Lower leg skin (tissue), 4 donors: ENCODE data around the gene TMEM234. TPM values are rescaled to one million over a fixed set of nuclear protein-coding genes. Genes with fewer than 3 reads are reported as not detected.

ENCODE experiments used
- DNase-seq, 2 donors: peaks; one replicate each; pipeline ENCODE4 v3.0.0-alpha.2; 2019; ENCODE audit warnings: low spot score in 2 of 2
- H3K4me3 ChIP-seq: fragments of 200-600 bp; sonication (generic); 2 replicates; pipeline ENCODE4 v1.5.1; 2017; ENCODE audit warnings: mild to moderate bottlenecking, low read depth; ENCODE audit not compliant: poor library complexity, severe bottlenecking
- POLR2A ChIP-seq, 2 donors: fragments of 450-650 bp; IDR thresholded peaks; one replicate each; pipeline ENCODE4 v1.6.1; 2016 to 2017; ENCODE audit warnings: antibody characterized with exemption in 2 of 2, mild to moderate bottlenecking in 1 of 2, moderate library complexity in 1 of 2
- WGBS, 2 donors: methylation state at CpG; one replicate each; pipeline ENCODE4 v1.1.5; 2018; 5-methylcytosine and 5-hydroxymethylcytosine counted together
- intact Hi-C: fragments of 100-400 bp; cut with DNase I; formaldehyde crosslinking; loops from one replicate; pipeline ENCODE4 v1.15.0; 2023; ENCODE audit warnings: low total_unique reads
- total RNA-seq, 4 donors: library from RNA; depleted of rRNA; stranded (reverse); fragments of >200 nt; gene quantifications; one replicate each; pipeline ENCODE4 v1.1.0, GENCODE V29; 2016
- TF ChIP-seq, protein P1 (sequence below), 3 donors: fragments of 450-650 bp; IDR thresholded peaks; one replicate each; pipeline ENCODE4 v1.5.1; 2016; ENCODE audit warnings: antibody characterized with exemption in 3 of 3, mild to moderate bottlenecking in 3 of 3, moderate library complexity in 2 of 3

The TMEM234 gene
- total RNA-seq, 4 donors from 2014 or later: 2.7 to 14.8 (median 9.0) TPM

GRCh38 chr1:32198237-32199042, 23.7 kb downstream of the TMEM234 start:
- 82 to 85% methylated on average over 3 of the region's 3 CpGs for WGBS, 2 donors
- H3K4me3 ChIP-seq: no peak overlapping the region
- intact Hi-C loops: no loop called here
- TF ChIP-seq, protein P1, sequence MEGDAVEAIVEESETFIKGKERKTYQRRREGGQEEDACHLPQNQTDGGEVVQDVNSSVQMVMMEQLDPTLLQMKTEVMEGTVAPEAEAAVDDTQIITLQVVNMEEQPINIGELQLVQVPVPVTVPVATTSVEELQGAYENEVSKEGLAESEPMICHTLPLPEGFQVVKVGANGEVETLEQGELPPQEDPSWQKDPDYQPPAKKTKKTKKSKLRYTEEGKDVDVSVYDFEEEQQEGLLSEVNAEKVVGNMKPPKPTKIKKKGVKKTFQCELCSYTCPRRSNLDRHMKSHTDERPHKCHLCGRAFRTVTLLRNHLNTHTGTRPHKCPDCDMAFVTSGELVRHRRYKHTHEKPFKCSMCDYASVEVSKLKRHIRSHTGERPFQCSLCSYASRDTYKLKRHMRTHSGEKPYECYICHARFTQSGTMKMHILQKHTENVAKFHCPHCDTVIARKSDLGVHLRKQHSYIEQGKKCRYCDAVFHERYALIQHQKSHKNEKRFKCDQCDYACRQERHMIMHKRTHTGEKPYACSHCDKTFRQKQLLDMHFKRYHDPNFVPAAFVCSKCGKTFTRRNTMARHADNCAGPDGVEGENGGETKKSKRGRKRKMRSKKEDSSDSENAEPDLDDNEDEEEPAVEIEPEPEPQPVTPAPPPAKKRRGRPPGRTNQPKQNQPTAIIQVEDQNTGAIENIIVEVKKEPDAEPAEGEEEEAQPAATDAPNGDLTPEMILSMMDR (IDR thresholded peaks at IDR 0.05): no peak
- TF ChIP-seq POLR2A (IDR thresholded peaks at IDR 0.05): no peak
- no peak for DNase-seq

DNA sequence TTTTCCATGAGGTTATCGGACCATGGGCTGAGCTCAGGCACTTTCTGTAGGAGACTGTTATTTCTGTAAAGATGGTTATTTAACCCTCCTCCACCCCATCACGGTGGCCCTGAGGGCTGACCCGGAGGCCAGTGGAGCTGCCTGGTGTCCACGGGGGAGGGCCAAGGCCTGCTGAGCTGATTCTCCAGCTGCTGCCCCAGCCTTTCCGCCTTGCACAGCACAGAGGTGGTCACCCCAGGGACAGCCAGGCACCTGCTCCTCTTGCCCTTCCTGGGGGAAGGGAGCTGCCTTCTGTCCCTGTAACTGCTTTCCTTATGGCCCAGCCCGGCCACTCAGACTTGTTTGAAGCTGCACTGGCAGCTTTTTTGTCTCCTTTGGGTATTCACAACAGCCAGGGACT, 24.3 kb downstream of the TMEM234 start:
- DNase-seq: no peak
- H3K4me3 ChIP-seq: no peak overlapping the region
- intact Hi-C loops: no loop called here
- TF ChIP-seq, protein P1 (IDR thresholded peaks at IDR 0.05): no peak
- TF ChIP-seq POLR2A (IDR thresholded peaks at IDR 0.05): no peak
- 76 to 81% methylated on average over 6 of the region's 6 CpGs for WGBS, 2 donors

- intact Hi-C loops: no loop called here
- no peak for DNase-seq
- 84 to 92% methylated on average over 1 of the region's 1 CpG for WGBS, 2 donors
- H3K4me3 ChIP-seq: no peak overlapping the region
- no peak for TF ChIP-seq POLR2A (IDR thresholded peaks at IDR 0.05)
- TF ChIP-seq, protein P1 (IDR thresholded peaks at IDR 0.05): no peak
These were observed 25.1 kb downstream of the TMEM234 start for GRCh38 chr1:32197074-32197473.

DNA sequence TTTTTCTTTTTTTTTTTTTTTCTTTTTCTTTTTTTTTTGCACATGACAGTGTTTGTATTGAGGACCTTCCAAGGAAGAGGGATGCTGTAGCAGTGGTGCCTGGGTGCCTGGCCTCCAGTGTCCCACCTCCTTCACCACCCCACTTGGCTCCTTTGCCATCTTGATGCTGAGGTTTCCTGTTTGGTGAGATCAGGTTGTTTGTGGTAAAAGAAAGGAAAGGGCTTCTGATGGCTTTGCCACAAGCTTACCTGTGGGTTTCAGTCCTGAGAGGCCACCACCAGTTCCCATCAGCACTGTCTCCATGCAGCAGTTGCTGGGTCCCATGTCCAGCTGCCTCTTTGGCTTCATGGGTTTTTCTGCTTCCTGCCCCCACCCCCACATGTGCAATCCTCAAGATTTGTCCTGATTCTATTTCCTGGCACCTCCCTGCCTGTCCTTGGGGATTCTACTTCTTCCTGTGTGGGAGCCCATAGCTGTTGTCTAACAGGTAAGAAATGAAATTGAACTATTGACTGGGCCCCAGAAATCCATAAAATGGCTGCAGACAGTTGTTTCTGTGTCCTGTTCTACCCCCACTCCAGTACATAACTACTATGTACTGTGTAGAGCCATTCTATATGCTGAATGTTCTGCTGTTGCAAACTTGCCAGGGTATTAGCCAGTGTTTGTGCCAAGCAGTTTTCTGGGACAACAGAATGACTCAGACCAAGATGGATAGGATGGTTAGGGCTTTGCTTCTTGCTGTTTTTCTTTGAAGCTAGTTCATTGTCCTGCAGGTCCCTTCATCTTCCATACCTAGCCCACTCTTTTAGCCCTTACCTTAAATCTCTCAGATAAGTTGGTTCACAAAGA, 26.0 kb downstream of the TMEM234 start:
- H3K4me3 ChIP-seq: no peak overlapping the region
- DNase-seq: no peak
- no peak for TF ChIP-seq POLR2A (IDR thresholded peaks at IDR 0.05)
- TF ChIP-seq, protein P1 (IDR thresholded peaks at IDR 0.05): no peak
- intact Hi-C loops: no loop called here

DNA sequence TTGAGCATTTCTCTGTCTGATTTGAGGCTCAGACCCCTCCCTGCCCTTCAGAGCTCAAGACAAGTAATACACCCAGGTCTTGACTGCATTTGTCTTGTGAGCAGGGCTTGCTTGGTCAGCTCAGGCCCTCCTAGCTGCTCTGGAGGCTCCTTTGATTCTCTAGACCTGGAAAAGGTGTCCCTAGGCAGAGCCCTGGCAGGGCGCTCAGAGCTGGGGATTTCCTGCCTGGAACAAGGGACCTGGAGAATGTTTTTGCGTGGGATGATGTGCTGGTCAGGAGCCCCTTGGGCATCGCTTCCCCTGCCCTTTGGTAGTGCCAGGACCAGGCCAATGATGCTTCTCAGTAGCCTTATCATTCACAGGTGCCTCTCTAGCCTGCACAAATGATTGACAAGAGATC, 26.6 kb downstream of the TMEM234 start:
- H3K4me3 ChIP-seq: no peak overlapping the region
- WGBS, 2 donors: 79 to 83% methylated on average over 2 to 3 of the region's 3 CpGs
- DNase-seq: no peak
- TF ChIP-seq, protein P1 (IDR thresholded peaks at IDR 0.05): no peak
- TF ChIP-seq POLR2A (IDR thresholded peaks at IDR 0.05): no peak
- intact Hi-C loops: no loop called here
